Osteoblast (primary cell): ENCODE measurements around the gene PRR33. TPM values are rescaled to one million over a fixed set of nuclear protein-coding genes. Genes with fewer than 3 reads are reported as not detected.
A peak's percentile ranks its signal among the peaks of the same experiment; 100 is the strongest.

Source experiments
- DNase-seq: peaks from one replicate; pipeline ENCODE4 v3.0.0; 2011; ENCODE audit warnings: low spot score, mixed read lengths; ENCODE audit not compliant: insufficient read length; ENCODE audit errors: missing footprints
- H2AFZ ChIP-seq: 2 replicates; pipeline ENCODE4 v1.6.0; 2011; ENCODE audit warnings: mild to moderate bottlenecking, low read length
- H3K27ac ChIP-seq: 2 replicates; pipeline ENCODE4 v1.5.1; 2011; ENCODE audit warnings: mild to moderate bottlenecking, low read depth, low read length, moderate library complexity
- H3K27me3 ChIP-seq: 2 replicates; pipeline ENCODE4 v1.6.0; 2012; ENCODE audit warnings: mild to moderate bottlenecking, control low read depth, inconsistent platforms, low read length, moderate library complexity; ENCODE audit not compliant: insufficient read depth
- H3K36me3 ChIP-seq: 2 replicates; pipeline ENCODE4 v1.5.1; 2011; ENCODE audit warnings: mild to moderate bottlenecking, low read length, control low read depth, moderate library complexity; ENCODE audit not compliant: insufficient read depth
- H3K4me1 ChIP-seq: 2 replicates; pipeline ENCODE4 v1.5.1; 2011; ENCODE audit warnings: mild to moderate bottlenecking, low read length, control low read depth, moderate library complexity; ENCODE audit not compliant: insufficient read depth
- H3K4me2 ChIP-seq: 2 replicates; pipeline ENCODE4 v1.6.0; 2011; ENCODE audit warnings: mild to moderate bottlenecking, low read length; ENCODE audit not compliant: insufficient read depth
- H3K4me3 ChIP-seq: fragments of 200-600 bp; sonication (generic); 3 replicates; pipeline ENCODE4 v1.5.1; 2012; ENCODE audit warnings: mild to moderate bottlenecking, low read length, inconsistent platforms; ENCODE audit not compliant: insufficient read depth
- H3K79me2 ChIP-seq: 2 replicates; pipeline ENCODE4 v1.6.0; 2012; ENCODE audit warnings: mild to moderate bottlenecking, low read length, control low read depth, inconsistent platforms; ENCODE audit not compliant: insufficient read depth
- H3K9me3 ChIP-seq: 2 replicates; pipeline ENCODE4 v1.5.1; 2011; ENCODE audit warnings: low read depth, low read length, control low read depth
- H4K20me1 ChIP-seq: 2 replicates; pipeline ENCODE4 v1.6.0; 2012; ENCODE audit warnings: mild to moderate bottlenecking, low read length, control low read depth; ENCODE audit not compliant: insufficient read depth
- total RNA-seq: library from RNA; depleted of rRNA; stranded (reverse); fragments of >200 nt; gene quantifications from 2 replicates; pipeline ENCODE4 v1.2.3, GENCODE V29; 2012
- TF ChIP-seq, protein P1 (sequence below): IDR thresholded peaks from 2 replicates; pipeline ENCODE4 v1.5.1; 2011; ENCODE audit warnings: mild to moderate bottlenecking, low read depth, low read length, moderate library complexity; ENCODE audit errors: extremely low read depth

Gene PRR33
- total RNA-seq, 1 donor: not detected

DNA sequence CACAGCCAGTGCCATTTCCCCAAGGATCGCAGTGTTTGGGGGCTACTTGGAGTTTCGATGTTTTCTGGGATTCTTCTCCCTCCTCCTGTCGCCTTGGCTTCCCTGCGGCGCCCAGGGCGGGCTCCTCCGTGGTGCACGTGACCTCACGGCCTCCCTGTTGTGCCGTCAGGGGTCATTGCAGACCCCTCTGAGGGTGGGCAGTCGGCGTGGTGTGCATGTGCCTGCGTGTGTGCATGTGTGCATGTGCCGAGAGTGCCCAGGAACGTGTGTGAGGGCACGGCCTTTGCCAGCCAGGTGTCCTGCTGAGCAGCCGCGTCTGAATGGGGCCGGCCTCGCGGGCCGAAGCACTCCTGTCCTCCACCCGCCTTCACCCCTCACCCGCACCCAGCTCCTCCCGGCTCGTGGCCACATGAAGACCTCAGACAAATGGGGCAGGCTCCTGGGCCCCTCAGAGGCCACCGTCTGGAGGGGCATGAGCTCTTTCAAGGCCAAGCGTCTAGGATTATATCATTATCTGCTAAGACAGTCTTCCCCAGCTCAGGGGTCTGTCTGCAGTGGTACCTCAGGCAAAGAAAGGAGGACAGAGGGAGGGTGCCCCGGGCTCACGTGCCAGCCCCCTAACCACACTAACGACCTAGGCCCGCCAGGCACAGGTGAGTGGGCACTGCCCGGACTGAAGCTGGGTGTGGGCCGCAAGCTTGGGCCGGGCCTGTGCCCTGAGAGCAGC lies 46.1 kb upstream of the PRR33 start:
- no peak overlapping the region for H3K4me3 ChIP-seq
- H4K20me1 ChIP-seq: no peaks in the 10 kb centered on the region
- no peaks in the 10 kb centered on the region for H3K27me3 ChIP-seq
- TF ChIP-seq, protein P1, sequence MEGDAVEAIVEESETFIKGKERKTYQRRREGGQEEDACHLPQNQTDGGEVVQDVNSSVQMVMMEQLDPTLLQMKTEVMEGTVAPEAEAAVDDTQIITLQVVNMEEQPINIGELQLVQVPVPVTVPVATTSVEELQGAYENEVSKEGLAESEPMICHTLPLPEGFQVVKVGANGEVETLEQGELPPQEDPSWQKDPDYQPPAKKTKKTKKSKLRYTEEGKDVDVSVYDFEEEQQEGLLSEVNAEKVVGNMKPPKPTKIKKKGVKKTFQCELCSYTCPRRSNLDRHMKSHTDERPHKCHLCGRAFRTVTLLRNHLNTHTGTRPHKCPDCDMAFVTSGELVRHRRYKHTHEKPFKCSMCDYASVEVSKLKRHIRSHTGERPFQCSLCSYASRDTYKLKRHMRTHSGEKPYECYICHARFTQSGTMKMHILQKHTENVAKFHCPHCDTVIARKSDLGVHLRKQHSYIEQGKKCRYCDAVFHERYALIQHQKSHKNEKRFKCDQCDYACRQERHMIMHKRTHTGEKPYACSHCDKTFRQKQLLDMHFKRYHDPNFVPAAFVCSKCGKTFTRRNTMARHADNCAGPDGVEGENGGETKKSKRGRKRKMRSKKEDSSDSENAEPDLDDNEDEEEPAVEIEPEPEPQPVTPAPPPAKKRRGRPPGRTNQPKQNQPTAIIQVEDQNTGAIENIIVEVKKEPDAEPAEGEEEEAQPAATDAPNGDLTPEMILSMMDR: no peak
- H3K4me2 ChIP-seq: no peak overlapping the region
- no peak overlapping the region for H2AFZ ChIP-seq
- no peaks in the 10 kb centered on the region for H3K4me1 ChIP-seq
- H3K9me3 ChIP-seq: no peaks in the 10 kb centered on the region
- H3K79me2 ChIP-seq: no peaks in the 10 kb centered on the region
- no peak overlapping the region for H3K27ac ChIP-seq
- no peaks in the 10 kb centered on the region for H3K36me3 ChIP-seq
- peak; percentile 85 for DNase-seq

DNA sequence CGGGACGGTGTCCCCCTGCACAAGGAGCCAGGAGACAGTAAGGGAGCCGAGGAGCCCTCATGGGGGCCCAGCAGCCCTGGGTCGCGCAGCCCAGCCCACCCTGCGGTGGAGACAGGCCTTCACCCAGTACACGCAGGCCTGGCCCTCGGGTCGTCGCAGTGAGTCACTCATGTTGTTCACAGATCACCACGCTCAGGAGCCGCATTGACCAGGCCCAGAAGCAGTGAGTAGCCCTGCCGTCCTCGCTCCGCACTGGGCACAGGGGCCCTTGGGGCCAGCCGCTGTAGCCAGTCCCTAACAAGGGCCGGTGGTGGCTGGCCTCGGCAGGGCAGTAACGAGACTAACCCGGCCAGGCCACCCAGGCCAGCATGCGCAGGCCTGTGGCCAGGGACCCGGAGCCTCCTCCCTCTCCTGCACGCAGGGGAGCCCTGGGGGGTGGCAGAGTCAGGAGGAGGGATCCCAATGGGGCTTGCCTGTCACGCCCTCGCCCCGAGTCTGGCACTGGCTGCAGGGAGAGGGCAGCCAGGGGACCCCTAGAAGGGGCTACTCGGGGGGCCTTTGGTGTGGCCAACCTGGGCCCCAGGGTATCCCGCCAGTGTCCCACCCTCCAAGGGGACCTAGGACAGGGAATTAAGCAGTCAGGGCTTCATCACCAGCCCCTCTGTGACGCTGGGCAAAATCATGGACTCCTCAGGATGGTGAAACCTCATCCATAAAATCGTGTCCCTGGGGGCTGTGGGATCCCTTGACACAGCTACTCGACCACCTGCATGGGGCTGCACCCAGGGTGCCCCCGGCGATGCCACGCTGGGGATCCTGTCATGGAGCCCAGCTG lies 45.3 kb upstream of the PRR33 start:
- Histone ChIP-seq H3K36me3 (no peaks in the 10 kb centered on the region), H3K27me3 (no peaks in the 10 kb centered on the region), H3K4me2 (no peak overlapping the region), H2AFZ (no peak overlapping the region), H3K4me3 (no peak overlapping the region), H3K9me3 (no peaks in the 10 kb centered on the region), H3K27ac (no peak overlapping the region), H3K4me1 (no peaks in the 10 kb centered on the region), H4K20me1 (no peaks in the 10 kb centered on the region), H3K79me2 (no peaks in the 10 kb centered on the region)
- DNase-seq: peak; percentile 87
- TF ChIP-seq, protein P1: no peak

DNA sequence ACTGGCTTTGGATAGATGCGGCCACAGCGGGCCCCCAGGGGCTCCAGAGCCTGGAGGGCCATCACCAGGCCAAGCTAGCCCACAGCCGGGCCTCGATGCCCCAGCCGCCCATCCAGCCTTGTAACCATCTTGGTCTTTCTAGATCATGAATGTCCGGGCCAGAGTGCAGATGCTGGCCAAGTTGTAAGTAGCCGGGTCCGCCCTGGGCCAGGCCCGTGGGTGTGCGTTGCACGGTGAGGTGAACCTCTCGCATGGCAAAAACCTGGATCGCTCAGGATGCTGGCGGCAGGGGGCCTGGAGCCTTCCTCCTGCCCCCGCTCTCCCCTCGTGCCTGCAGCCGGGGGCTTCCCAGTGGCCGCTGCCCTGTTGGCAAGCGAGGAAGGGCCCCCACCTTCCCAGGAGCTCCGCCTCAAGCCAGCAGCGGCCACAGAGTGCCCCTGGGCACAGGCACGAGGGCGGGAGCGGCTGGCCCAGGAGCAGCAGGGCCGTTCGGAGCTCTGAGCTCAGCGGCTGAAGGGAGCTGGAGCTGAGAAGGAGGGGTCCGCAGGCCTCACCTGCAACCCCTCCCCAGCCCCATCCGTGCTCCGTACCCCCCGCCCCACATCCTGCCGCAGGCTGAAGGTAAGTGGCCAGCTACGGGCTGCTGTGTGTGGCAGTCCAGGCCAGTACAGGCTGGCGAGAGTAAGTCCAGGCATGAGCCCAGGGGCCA lies 44.5 kb upstream of the PRR33 start:
- no peak overlapping the region for H3K4me2 ChIP-seq
- no peak overlapping the region for H2AFZ ChIP-seq
- no peak overlapping the region for H3K4me3 ChIP-seq
- DNase-seq: peak; percentile 68
- no peak overlapping the region for H3K27ac ChIP-seq
- peaks cover 4% of the 10 kb centered on the region for H3K4me1 ChIP-seq
- H3K79me2 ChIP-seq: no peaks in the 10 kb centered on the region
- no peaks in the 10 kb centered on the region for H3K36me3 ChIP-seq
- TF ChIP-seq, protein P1: no peak
- no peaks in the 10 kb centered on the region for H4K20me1 ChIP-seq
- H3K9me3 ChIP-seq: no peaks in the 10 kb centered on the region
- no peaks in the 10 kb centered on the region for H3K27me3 ChIP-seq
